ENCODE results near the gene POGK. TPM values are rescaled to one million over a fixed set of nuclear protein-coding genes. Genes with fewer than 3 reads are reported as not detected.

POGK gene
- total RNA-seq, 2 experiments from 2014 or later: 43.0 to 43.1 TPM

Other genes with a start within 250 kb of the POGK start
- 10 to 100 TPM; 16.9 to 18.3 TPM for gene TADA1, start 36.8 kb downstream of the POGK start, total RNA-seq
- 10 to 100 TPM; 12.5 to 13.0 TPM for gene ILDR2, start 136.1 kb downstream of the POGK start, total RNA-seq
- under 1 TPM in 1 of 2 experiments, not detected in 1; 0.19 TPM for gene MAEL, start 149.8 kb downstream of the POGK start, total RNA-seq